SJCRH30 (cell line): ENCODE data around the gene MYO9B. TPM values are rescaled to one million over a fixed set of nuclear protein-coding genes. Genes with fewer than 3 reads are reported as not detected.
A peak's percentile ranks its signal among the peaks of the same experiment; 100 is the strongest.
"Not testable (repeated sequence)": the region's sequence is repeated elsewhere in the genome, so short reads cannot be mapped to it uniquely, and the experiment has no call there.

Experiments used
- DNase-seq, 2 experiments: peaks; one replicate each; pipeline ENCODE4 v3.0.0-alpha.2; 2015 to 2020
- H3K27ac ChIP-seq: fragments of 250-450 bp; sonication (Bioruptor Pico); 2 replicates; pipeline ENCODE4 v1.5.1; 2020; ENCODE audit warnings: mild to moderate bottlenecking, moderate library complexity
- H3K27me3 ChIP-seq: fragments of 250-450 bp; sonication (Bioruptor Pico); 2 replicates; pipeline ENCODE4 v1.5.1; 2020; ENCODE audit warnings: mild to moderate bottlenecking, moderate library complexity
- H3K36me3 ChIP-seq: fragments of 250-450 bp; sonication (Bioruptor Pico); 2 replicates; pipeline ENCODE4 v1.5.1; 2020; ENCODE audit warnings: mild to moderate bottlenecking, moderate library complexity
- H3K4me1 ChIP-seq: fragments of 250-450 bp; sonication (Bioruptor Pico); 2 replicates; pipeline ENCODE4 v1.5.1; 2020; ENCODE audit warnings: mild to moderate bottlenecking, moderate library complexity
- H3K4me3 ChIP-seq: fragments of 250-450 bp; sonication (Bioruptor Pico); 2 replicates; pipeline ENCODE4 v1.5.1; 2020; ENCODE audit warnings: mild to moderate bottlenecking, moderate library complexity
- H3K9me3 ChIP-seq: fragments of 250-450 bp; sonication (Bioruptor Pico); replicated peaks from 2 replicates; pipeline ENCODE4 v1.5.1; 2020; ENCODE audit warnings: mild to moderate bottlenecking, moderate library complexity
- total RNA-seq: library from RNA; depleted of rRNA; stranded (reverse); fragments of >200 nt; shearing (Covaris generic); gene quantifications from 2 replicates; pipeline ENCODE4 v1.2.3, GENCODE V29; 2014

The MYO9B gene
- total RNA-seq, 1 experiment from 2014 or later: 48.4 TPM

DNA sequence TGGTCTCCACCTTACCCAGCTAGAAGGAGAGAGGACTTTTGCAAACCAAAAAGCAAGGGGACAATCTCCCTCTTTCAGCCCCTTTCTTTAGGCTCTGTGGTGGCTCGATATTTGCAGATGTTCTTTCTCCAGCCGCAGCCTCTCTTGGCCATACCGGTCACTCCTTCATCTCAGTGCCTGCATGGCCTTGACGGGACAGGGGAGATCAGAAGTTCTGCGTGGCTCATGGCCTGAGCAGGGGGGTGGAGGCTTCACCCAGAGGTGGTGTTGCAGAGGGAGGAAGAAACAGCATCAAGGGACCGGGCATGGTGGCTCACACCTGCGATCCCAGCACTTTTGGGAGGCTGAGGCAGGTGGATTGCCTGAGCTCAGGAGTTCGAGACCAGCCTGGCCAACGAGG lies 53.2 kb downstream of the MYO9B start:
- Histone ChIP-seq H3K27me3 (no peaks in the 10 kb centered on the region), H3K4me1 (peaks cover 14% of the 10 kb centered on the region; the same call in 1 of the 2 replicates), H3K9me3 (no peaks in the 10 kb centered on the region), H3K27ac (no peak overlapping the region), H3K36me3 (peaks cover 4% of the 10 kb centered on the region), H3K4me3 (no peak overlapping the region)
- DNase-seq: no peak

DNA sequence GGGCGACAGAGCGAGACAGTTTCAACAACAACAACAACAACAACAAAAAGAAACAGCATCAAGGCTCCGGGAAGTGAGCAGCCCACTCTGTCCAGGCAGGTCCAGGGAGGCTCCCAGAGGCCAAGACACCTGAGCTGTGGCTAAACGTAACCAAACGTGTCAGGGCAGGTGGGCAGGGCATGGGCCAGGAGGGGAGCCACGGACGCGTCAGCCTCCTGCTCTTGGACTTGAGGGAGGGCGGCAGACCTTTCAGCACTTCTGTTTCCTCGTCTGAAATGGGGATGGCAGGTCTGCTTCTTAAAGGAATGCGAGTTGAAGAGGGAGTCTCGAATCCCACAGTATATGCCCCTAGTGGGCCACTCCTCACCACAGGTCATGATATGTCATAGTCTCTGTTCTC lies 53.8 kb downstream of the MYO9B start:
- Histone ChIP-seq H3K27me3 (no peaks in the 10 kb centered on the region), H3K4me3 (no peak overlapping the region), H3K27ac (no peak overlapping the region), H3K4me1 (peaks cover 15% of the 10 kb centered on the region), H3K9me3 (no peaks in the 10 kb centered on the region), H3K36me3 (peaks cover 4% of the 10 kb centered on the region)
- no peak for DNase-seq

DNA sequence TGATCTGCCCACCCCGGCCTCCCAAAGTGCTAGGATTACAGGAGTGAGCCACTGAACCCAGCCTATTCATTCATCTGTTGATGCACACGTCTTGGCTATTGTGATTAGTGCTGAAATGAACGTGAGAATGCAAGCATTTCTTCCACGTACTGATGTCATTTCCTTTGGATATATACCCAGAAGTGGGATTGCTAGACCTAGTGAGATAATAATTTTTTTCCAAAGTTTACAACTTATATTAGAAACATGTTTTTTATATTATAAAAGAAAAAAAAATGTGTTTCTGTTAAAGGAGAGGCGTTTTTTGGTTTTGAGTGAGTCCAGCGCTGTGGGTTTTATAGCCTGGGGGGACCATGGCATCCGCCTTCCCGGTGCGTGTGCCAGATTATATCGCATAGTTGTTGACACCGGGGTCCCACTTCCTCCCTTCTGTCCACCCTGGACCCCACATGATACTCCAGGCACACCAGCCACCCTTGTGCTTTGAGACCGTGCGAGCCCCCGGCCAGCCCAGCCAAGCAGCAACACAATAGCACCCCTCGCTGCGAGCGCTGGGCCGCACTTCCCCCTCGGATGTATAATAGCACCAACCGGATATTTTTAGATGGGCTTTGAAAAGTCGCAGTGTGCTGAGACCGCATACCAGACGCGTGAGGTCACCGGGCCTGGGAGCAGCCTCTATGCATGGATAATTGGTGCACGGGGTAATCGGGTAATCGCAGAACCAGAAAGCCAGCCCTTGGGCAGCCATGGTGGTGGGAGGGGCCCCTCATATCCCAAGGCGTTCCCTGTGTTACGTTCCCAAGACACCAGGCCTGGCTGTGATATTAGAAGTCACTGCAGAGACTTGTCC lies 59.6 kb downstream of the MYO9B start:
- Histone ChIP-seq H3K36me3 (peaks cover 5% of the 10 kb centered on the region; the same call in 1 of the 2 replicates), H3K9me3 (no peaks in the 10 kb centered on the region), H3K27me3 (no peaks in the 10 kb centered on the region), H3K27ac (peak overlapping the region; percentile 99), H3K4me1 (peaks cover 21% of the 10 kb centered on the region), H3K4me3 (peak overlapping the region; percentile 39)
- peak; percentile 100 for DNase-seq

DNA sequence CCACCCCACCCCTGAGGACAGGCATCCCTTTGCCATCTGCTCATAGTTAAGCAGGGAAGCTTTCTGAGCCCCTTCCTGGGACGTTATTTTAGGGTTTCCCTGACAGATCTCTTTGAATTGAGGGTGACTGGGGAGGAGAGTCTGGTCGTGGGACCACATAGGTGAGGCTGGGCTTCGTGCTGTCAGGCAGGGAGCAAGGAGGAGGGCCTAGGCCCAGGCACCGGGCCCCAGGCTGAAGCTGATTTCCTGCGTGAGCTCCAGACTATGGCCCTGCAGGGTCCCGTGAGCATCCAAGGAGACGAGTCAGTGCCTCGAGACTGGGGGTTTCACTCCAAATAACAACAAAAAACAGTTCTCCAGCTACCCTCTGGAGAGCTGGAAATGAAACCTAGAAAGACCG lies 60.4 kb downstream of the MYO9B start:
- no peaks in the 10 kb centered on the region for H3K9me3 ChIP-seq
- DNase-seq: peak in 1 of 2 experiments; percentile 61
- peak overlapping the region; percentile 99 for H3K27ac ChIP-seq
- H3K4me3 ChIP-seq: peak overlapping the region; percentile 39
- peaks cover 21% of the 10 kb centered on the region for H3K4me1 ChIP-seq
- peaks cover 5% of the 10 kb centered on the region; the same call in 1 of the 2 replicates for H3K36me3 ChIP-seq
- H3K27me3 ChIP-seq: no peaks in the 10 kb centered on the region

DNA sequence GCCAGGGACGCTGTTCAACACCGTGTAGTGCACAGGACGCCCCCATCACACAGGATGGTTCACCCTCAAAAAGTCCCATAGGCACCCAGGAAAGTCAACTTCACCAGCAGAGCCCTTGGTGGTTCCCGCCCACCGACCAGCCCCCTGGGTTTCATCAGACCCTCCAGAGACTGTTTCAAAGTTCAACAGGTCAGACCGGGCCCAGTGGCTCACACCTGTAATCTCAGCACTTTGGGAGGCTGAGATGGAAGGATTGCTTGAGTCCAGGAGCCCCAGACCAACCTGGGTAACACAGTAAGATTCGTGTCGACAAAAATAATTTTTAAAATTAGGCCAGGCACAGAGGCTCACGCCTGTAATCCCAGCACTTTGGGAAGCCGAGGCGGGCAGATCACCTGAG lies 61.0 kb downstream of the MYO9B start:
- peaks cover 21% of the 10 kb centered on the region for H3K4me1 ChIP-seq
- H3K27ac ChIP-seq: peak overlapping the region; percentile 99
- H3K9me3 ChIP-seq: no peaks in the 10 kb centered on the region
- no peak for DNase-seq
- no peaks in the 10 kb centered on the region for H3K27me3 ChIP-seq
- peaks cover 7% of the 10 kb centered on the region for H3K36me3 ChIP-seq
- H3K4me3 ChIP-seq: no peak overlapping the region

DNA sequence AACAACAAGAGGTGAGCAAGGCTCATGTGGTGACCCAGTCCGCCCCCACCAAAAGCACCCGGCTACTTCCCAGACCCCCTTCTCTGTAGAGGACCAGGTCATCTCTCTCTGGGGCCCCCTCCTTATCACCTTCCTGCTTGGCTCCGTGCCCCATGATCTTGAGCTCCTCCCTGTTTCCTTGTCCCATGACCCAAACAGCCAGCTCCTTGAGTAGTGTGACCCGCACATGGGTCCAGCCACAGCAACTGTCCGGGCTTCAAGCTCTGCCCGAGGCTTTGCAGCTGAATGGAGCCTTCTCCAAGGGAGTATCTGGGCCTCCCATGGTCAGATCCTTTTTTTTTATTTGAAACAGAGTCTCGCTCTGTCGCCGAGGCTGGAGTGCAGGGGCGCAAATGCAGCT lies 61.8 kb downstream of the MYO9B start:
- peaks cover 10% of the 10 kb centered on the region for H3K36me3 ChIP-seq
- no peaks in the 10 kb centered on the region for H3K27me3 ChIP-seq
- no peaks in the 10 kb centered on the region for H3K9me3 ChIP-seq
- H3K4me3 ChIP-seq: no peak overlapping the region
- H3K4me1 ChIP-seq: peaks cover 21% of the 10 kb centered on the region
- no peak for DNase-seq
- no peak overlapping the region for H3K27ac ChIP-seq

DNA sequence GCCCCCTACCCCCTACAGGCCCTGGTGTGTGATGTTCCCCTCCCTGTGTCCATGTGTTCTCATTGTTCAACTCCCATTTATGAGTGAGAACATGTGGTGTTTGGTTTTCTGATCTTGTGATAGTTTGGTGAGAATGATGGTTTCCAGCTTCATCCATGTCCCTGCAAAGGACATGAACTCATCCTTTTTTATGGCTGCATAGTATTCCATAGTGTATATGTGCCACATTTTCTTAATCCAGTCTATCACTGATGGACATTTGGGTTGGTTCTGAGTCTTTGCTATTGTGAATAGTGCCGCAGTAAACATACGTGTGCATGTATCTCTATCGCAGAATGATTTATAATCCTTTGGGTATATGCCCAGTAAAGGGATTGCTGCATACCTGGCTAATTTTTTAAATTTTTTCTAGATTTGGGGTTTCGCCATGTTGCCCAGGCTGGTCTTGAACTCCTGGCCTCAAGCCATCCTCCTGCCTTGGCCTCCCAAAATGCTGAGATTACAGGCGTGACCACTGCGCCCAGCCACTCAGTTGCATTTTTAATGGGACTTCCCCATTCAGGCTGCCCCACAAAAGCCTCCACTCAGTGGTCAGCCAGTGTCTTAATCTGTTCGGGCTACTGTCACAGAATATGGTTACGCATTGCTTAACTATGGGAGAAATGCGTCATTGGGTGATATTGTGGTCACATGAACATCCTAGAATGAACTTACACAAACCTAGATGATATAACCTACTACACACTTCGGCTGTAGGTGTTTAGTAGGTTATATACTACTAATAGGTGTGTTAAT lies 62.7 kb downstream of the MYO9B start:
- not testable (repeated sequence) for H3K27me3 ChIP-seq, H3K9me3 ChIP-seq, H3K27ac ChIP-seq, H3K4me3 ChIP-seq, DNase-seq
- H3K4me1 ChIP-seq: peaks cover 21% of the 10 kb centered on the region
- peaks cover 15% of the 10 kb centered on the region for H3K36me3 ChIP-seq

DNA sequence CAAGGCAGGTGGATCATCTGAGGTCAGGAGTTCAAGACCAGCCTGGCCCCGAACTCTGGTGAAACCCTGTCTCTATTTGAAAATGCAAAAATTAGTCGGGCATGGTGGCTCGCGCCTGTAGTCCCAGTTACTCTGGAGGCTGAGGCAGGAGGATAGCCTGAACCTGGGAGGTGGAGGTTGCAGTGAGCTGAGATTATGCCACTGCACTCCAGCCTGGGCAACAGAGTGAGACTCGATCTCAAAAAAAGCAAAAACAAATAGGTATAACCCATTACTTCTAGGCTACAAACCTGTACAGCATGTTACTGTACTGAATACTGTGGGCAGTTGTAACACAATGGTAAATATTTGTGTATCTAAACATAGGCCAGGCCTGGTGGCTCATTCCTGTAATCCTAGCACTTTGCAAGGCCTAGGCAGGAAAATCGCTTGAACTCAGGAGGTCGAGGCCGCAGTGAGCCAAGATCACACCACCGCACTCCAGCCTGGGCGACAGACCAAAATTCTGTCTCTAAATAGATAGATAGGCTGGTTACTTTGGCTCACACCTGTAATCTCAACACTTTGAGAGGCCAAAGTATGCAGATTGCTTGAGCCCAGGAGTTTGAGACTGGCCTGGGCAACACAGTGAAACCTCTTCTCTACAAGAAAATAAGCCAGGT lies 63.5 kb downstream of the MYO9B start:
- Histone ChIP-seq H3K4me3 (no peak overlapping the region), H3K4me1 (peaks cover 21% of the 10 kb centered on the region), H3K36me3 (peaks cover 18% of the 10 kb centered on the region), H3K27ac (no peak overlapping the region), H3K27me3 (no peaks in the 10 kb centered on the region), H3K9me3 (no peaks in the 10 kb centered on the region)
- no peak for DNase-seq

DNA sequence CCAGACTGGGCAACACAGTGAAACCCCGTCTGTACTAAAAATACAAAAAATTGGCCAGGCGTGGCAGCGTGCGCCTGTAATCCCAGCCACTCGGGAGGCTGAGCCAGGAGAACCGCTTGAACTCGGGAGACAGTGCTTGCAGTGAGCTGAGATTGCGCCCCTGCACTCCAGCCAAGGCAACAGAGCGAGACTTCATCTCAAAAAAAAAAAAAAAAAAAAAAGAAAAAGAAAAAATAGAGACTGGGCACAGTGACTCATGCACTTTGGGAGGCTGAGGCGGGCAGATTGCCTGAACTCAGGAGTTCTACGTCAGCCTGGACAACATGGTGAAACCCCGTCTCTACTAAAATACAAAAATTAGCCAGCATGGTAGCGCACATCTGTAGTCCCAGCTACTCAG lies 69.2 kb downstream of the MYO9B start:
- H3K36me3 ChIP-seq: peaks cover 30% of the 10 kb centered on the region
- DNase-seq, H3K27ac ChIP-seq: not testable (repeated sequence)

DNA sequence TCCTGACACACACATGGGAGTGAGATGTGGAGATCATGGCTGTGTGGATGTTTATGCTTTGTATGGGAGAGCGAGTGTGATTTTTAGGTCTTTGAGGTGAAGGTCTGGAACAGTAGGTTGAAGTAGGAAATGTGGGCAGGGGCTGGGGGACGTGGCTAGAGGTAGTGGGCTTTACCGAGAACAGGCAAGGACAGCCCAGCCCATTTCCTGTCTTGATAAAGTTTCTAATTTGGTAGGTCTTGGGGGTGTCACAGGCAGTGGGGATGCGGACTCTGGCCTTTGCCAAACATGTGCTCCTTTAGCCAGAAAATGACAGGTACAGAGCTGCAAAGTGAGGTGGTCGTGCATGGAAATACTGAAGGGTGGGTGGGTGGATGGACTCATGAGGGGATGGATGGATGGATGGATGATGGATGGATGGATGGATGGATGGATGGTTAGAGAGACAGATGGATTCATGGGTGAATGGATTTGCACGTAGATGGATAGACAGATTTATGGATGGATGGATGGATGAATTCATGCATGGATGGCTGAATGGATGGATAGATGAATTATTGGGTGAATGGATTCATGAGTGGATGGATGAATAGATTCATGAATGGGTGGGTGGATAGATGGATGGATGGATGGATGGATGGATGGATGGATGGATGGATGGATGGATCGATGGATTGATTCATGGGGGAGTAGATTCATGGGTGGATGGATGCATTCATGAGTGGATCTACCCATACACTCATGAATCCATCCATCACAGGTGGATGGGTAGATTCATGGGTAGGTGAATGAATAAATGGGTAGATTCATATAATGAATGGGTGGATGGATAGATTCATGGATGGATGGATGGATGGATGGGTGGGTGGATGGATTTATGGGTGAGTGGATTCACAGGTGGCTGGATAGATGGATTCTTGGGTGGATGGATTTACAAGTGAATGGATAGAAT lies 70.2 kb downstream of the MYO9B start:
- DNase-seq: no peak
- H3K36me3 ChIP-seq: peaks cover 37% of the 10 kb centered on the region
- H3K4me1 ChIP-seq: no peaks in the 10 kb centered on the region
- no peaks in the 10 kb centered on the region for H3K9me3 ChIP-seq
- H3K4me3 ChIP-seq: no peak overlapping the region
- no peak overlapping the region for H3K27ac ChIP-seq
- no peaks in the 10 kb centered on the region for H3K27me3 ChIP-seq

More for the DNA sequence above, 69.2 kb downstream of the MYO9B start:
- H3K4me1 ChIP-seq, H3K9me3 ChIP-seq, H3K27me3 ChIP-seq, H3K4me3 ChIP-seq: not testable (repeated sequence)

DNA sequence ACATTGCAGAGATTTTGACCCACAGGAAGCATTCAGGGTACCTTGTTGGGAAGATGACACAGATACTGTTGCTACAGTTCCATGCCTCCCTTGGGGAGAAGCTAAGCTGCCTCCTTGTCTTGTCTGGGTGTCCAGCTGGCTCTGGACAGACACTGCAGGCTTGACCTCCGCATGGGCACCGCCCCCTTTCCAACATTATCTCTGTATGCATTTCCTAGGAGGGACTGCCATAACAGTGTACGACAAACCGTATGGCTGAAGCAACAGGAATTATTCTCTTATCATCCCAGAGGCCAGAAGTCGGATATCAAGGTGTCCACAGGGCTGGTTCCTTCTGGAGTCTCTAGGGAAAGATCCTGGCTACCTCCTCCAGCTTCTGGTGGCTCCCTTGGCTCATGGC lies 72.6 kb downstream of the MYO9B start:
- no peak for DNase-seq
- H3K4me3 ChIP-seq: no peak overlapping the region
- no peaks in the 10 kb centered on the region for H3K9me3 ChIP-seq
- H3K36me3 ChIP-seq: peaks cover 44% of the 10 kb centered on the region
- no peaks in the 10 kb centered on the region for H3K27me3 ChIP-seq
- H3K27ac ChIP-seq: no peak overlapping the region
- H3K4me1 ChIP-seq: no peaks in the 10 kb centered on the region

DNA sequence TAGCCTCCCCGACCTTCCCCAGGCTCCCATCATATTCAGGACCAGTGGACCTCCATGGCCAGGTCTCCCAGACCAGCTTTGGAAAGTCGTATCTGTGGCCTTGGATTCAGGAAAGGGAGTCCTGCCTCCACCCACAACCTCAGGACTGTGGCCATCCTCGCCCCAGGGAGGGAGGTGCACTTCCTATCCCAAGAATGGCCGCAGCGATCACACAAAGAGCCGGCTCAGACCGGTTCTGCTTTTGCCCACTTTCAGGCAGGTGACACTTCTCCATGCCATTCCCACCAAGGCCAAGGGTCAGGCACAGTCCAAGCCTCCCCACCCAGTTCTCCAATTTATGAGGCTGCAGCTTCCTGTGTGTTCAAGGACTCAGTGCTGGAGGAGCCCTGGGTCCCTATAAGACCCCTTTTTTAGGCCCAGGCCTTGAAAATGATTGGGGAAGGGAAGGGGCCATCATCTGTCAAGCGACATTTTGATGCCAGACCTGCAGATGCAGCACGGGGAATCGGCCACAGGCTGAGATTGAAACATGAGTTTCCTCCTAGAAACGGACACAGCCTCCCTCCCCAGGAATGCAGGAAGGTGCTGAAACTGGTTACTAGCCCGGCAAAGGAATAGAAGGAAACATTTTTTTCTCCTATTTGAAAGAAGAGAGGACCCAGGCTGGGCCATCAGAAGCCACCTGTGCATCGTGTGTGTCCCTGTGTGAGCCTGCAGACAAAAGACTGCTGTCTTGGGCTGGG lies 74.0 kb downstream of the MYO9B start:
- Histone ChIP-seq H3K36me3 (peaks cover 50% of the 10 kb centered on the region), H3K27ac (no peak overlapping the region), H3K27me3 (no peaks in the 10 kb centered on the region), H3K4me3 (no peak overlapping the region), H3K9me3 (no peaks in the 10 kb centered on the region), H3K4me1 (no peaks in the 10 kb centered on the region)
- no peak for DNase-seq

DNA sequence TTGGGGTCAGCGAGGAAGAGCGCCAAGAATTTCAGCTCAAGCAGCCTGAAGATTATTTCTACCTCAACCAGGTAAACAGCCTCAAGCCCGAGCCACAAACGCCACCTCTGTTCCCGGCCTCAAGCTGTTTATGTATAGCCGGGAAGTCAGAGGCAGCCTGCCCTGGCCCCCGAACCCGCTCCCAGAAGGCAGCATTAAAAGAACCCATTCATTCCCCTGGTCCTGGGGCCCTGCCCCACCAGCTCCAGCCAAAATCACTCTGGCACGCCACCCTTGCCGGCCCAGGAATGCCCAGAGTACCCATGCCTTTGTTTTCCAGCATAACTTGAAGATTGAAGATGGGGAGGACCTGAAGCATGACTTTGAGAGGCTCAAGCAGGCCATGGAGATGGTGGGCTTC lies 78.4 kb downstream of the MYO9B start:
- no peaks in the 10 kb centered on the region for H3K4me1 ChIP-seq
- H3K36me3 ChIP-seq: peaks cover 68% of the 10 kb centered on the region

More for the DNA sequence above, 78.4 kb downstream of the MYO9B start:
- no peak for DNase-seq
- H3K27me3 ChIP-seq: no peaks in the 10 kb centered on the region
- no peaks in the 10 kb centered on the region for H3K9me3 ChIP-seq
- H3K4me3 ChIP-seq: no peak overlapping the region
- no peak overlapping the region for H3K27ac ChIP-seq
